ENCODE measurements around the gene KCNMA1. TPM values are rescaled to one million over a fixed set of nuclear protein-coding genes. Genes with fewer than 3 reads are reported as not detected.

Gene KCNMA1
- polyA plus RNA-seq, 1 donor from 2014 or later: 60.8 TPM

DNA sequence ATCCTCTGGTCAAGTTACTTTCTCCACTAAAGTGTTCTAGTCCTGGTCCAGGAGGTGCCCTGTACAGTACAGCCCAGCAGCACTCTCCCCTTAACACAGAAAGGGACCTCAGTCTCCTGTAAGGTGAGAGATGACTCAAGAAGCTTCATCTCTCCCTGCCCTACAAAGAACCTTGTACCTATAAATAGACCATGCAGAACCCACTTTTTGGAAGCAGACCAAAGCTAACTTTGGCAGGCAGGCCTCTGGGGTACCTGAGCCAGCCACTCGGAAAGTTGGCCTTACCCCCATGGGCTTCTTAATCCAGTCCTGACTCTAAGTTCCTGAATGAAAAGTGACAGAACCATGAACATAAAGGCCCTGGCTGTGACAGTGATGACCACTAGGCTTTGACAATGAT, 454.8 kb downstream of the KCNMA1 start:
- H3K4me2 ChIP-seq (ENCODE audit: low read length): no peak overlapping the region
- no peaks in the 10 kb centered on the region for H3K9me3 ChIP-seq (ENCODE audit: low read length)
- H3K27me3 ChIP-seq (ENCODE audit: insufficient read depth, low read depth, low read length): no peaks in the 10 kb centered on the region
- H3K9ac ChIP-seq (ENCODE audit: low read length): no peak overlapping the region
- H3K4me3 ChIP-seq (ENCODE audit: low read length): no peak overlapping the region
- H3K27ac ChIP-seq (ENCODE audit: low read length): no peak overlapping the region
- no peaks in the 10 kb centered on the region for H4K20me1 ChIP-seq (ENCODE audit: insufficient read depth)
- H3F3A ChIP-seq (ENCODE audit: insufficient read depth, low read length, poor library complexity, severe bottlenecking): no peaks in the 10 kb centered on the region
- TF ChIP-seq EP300 (conservative IDR thresholded peaks at IDR 0.05; ENCODE audit: poor library complexity, severe bottlenecking) (no peak), EZH2 (IDR thresholded peaks at IDR 0.05; ENCODE audit: borderline replicate concordance, insufficient read depth, low read length, poor library complexity, severe bottlenecking) (no peak), TAF1 (IDR thresholded peaks at IDR 0.05; ENCODE audit: low read depth) (no peak), POLR2AphosphoS5 (IDR thresholded peaks at IDR 0.05) (no peak), MXI1 (conservative IDR thresholded peaks at IDR 0.05; ENCODE audit: poor library complexity, severe bottlenecking) (no peak), RAD21 (conservative IDR thresholded peaks at IDR 0.05) (no peak), SMC3 (conservative IDR thresholded peaks at IDR 0.05; ENCODE audit: poor library complexity) (no peak)
- TF ChIP-seq, protein P1, sequence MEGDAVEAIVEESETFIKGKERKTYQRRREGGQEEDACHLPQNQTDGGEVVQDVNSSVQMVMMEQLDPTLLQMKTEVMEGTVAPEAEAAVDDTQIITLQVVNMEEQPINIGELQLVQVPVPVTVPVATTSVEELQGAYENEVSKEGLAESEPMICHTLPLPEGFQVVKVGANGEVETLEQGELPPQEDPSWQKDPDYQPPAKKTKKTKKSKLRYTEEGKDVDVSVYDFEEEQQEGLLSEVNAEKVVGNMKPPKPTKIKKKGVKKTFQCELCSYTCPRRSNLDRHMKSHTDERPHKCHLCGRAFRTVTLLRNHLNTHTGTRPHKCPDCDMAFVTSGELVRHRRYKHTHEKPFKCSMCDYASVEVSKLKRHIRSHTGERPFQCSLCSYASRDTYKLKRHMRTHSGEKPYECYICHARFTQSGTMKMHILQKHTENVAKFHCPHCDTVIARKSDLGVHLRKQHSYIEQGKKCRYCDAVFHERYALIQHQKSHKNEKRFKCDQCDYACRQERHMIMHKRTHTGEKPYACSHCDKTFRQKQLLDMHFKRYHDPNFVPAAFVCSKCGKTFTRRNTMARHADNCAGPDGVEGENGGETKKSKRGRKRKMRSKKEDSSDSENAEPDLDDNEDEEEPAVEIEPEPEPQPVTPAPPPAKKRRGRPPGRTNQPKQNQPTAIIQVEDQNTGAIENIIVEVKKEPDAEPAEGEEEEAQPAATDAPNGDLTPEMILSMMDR (IDR thresholded peaks at IDR 0.05; ENCODE audit: poor library complexity, severe bottlenecking): no peak
- TF ChIP-seq, protein P2, sequence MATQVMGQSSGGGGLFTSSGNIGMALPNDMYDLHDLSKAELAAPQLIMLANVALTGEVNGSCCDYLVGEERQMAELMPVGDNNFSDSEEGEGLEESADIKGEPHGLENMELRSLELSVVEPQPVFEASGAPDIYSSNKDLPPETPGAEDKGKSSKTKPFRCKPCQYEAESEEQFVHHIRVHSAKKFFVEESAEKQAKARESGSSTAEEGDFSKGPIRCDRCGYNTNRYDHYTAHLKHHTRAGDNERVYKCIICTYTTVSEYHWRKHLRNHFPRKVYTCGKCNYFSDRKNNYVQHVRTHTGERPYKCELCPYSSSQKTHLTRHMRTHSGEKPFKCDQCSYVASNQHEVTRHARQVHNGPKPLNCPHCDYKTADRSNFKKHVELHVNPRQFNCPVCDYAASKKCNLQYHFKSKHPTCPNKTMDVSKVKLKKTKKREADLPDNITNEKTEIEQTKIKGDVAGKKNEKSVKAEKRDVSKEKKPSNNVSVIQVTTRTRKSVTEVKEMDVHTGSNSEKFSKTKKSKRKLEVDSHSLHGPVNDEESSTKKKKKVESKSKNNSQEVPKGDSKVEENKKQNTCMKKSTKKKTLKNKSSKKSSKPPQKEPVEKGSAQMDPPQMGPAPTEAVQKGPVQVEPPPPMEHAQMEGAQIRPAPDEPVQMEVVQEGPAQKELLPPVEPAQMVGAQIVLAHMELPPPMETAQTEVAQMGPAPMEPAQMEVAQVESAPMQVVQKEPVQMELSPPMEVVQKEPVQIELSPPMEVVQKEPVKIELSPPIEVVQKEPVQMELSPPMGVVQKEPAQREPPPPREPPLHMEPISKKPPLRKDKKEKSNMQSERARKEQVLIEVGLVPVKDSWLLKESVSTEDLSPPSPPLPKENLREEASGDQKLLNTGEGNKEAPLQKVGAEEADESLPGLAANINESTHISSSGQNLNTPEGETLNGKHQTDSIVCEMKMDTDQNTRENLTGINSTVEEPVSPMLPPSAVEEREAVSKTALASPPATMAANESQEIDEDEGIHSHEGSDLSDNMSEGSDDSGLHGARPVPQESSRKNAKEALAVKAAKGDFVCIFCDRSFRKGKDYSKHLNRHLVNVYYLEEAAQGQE (IDR thresholded peaks at IDR 0.05; ENCODE audit: borderline replicate concordance): no peak
- no peaks in the 10 kb centered on the region for H3K79me2 ChIP-seq (replicated peaks; ENCODE audit: insufficient read depth, low read length)
- no peaks in the 10 kb centered on the region for H3K36me3 ChIP-seq (ENCODE audit: insufficient read depth, low read length)
- no peak overlapping the region for H2AFZ ChIP-seq (ENCODE audit: low read depth, low read length)
- no peaks in the 10 kb centered on the region for H3K9me2 ChIP-seq (ENCODE audit: insufficient read depth, low read length)

DNA sequence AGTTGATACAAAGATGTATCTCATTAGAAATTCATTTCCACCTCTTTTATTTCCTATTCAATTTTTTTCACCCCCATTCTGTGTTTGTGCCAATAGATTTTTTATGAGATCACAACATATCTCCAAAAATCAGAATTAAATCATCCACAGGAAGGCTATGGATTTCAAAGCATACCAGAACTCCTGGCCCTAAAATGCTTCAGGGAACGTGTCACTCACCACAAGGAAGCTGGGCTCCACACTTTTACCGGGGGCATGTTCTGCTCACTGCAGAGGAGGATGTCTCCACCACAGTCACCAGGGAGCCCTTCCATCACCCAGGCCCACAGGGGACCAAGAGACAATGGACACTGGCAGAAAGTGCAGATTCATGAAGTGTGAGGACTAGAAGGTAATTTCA, 456.8 kb downstream of the KCNMA1 start:
- TF ChIP-seq, protein P2 (IDR thresholded peaks at IDR 0.05; ENCODE audit: borderline replicate concordance): no peak
- TF ChIP-seq POLR2AphosphoS5 (IDR thresholded peaks at IDR 0.05) (no peak), MXI1 (conservative IDR thresholded peaks at IDR 0.05; ENCODE audit: poor library complexity, severe bottlenecking) (no peak), SMC3 (conservative IDR thresholded peaks at IDR 0.05; ENCODE audit: poor library complexity) (no peak), RAD21 (conservative IDR thresholded peaks at IDR 0.05) (no peak), EP300 (conservative IDR thresholded peaks at IDR 0.05; ENCODE audit: poor library complexity, severe bottlenecking) (no peak), TAF1 (IDR thresholded peaks at IDR 0.05; ENCODE audit: low read depth) (no peak), EZH2 (IDR thresholded peaks at IDR 0.05; ENCODE audit: borderline replicate concordance, insufficient read depth, low read length, poor library complexity, severe bottlenecking) (no peak)
- TF ChIP-seq, protein P1 (IDR thresholded peaks at IDR 0.05; ENCODE audit: poor library complexity, severe bottlenecking): no peak
- no peak overlapping the region for H3K4me3 ChIP-seq (ENCODE audit: low read length)

More for the DNA sequence above, 456.8 kb downstream of the KCNMA1 start:
- Histone ChIP-seq H4K20me1 (ENCODE audit: insufficient read depth) (no peaks in the 10 kb centered on the region), H3K9ac (ENCODE audit: low read length) (no peak overlapping the region), H2AFZ (ENCODE audit: low read depth, low read length) (no peak overlapping the region), H3K36me3 (ENCODE audit: insufficient read depth, low read length) (no peaks in the 10 kb centered on the region), H3K27ac (ENCODE audit: low read length) (no peak overlapping the region), H3F3A (ENCODE audit: insufficient read depth, low read length, poor library complexity, severe bottlenecking) (no peaks in the 10 kb centered on the region), H3K4me2 (ENCODE audit: low read length) (no peak overlapping the region), H3K9me3 (ENCODE audit: low read length) (no peaks in the 10 kb centered on the region), H3K79me2 (replicated peaks; ENCODE audit: insufficient read depth, low read length) (no peaks in the 10 kb centered on the region), H3K9me2 (ENCODE audit: insufficient read depth, low read length) (no peaks in the 10 kb centered on the region), H3K27me3 (ENCODE audit: insufficient read depth, low read depth, low read length) (no peaks in the 10 kb centered on the region)

Measured in neural cell (in vitro differentiated cells).